GM21381 (cell line): ENCODE measurements around the gene MICALL1.

ENCODE experiments used
- ATAC-seq: cut with Tn5 transposase; IDR thresholded peaks from one replicate; pipeline ENCODE4 v1.9.1; 2021; ENCODE audit warnings: mild to moderate bottlenecking, moderate library complexity; ENCODE audit not compliant: unreplicated experiment

The MICALL1 gene

GRCh38 chr22:37979782-37980181 lies 73.7 kb downstream of the MICALL1 start:
- no peak for ATAC-seq

GRCh38 chr22:37981282-37982011 lies 75.3 kb downstream of the MICALL1 start:
- ATAC-seq = no peak

- ATAC-seq = no peak
These were observed 76.2 kb downstream of the MICALL1 start for GRCh38 chr22:37982151-37982785.

- ATAC-seq = no peak
These were observed 77.1 kb downstream of the MICALL1 start for GRCh38 chr22:37982938-37983859.

DNA sequence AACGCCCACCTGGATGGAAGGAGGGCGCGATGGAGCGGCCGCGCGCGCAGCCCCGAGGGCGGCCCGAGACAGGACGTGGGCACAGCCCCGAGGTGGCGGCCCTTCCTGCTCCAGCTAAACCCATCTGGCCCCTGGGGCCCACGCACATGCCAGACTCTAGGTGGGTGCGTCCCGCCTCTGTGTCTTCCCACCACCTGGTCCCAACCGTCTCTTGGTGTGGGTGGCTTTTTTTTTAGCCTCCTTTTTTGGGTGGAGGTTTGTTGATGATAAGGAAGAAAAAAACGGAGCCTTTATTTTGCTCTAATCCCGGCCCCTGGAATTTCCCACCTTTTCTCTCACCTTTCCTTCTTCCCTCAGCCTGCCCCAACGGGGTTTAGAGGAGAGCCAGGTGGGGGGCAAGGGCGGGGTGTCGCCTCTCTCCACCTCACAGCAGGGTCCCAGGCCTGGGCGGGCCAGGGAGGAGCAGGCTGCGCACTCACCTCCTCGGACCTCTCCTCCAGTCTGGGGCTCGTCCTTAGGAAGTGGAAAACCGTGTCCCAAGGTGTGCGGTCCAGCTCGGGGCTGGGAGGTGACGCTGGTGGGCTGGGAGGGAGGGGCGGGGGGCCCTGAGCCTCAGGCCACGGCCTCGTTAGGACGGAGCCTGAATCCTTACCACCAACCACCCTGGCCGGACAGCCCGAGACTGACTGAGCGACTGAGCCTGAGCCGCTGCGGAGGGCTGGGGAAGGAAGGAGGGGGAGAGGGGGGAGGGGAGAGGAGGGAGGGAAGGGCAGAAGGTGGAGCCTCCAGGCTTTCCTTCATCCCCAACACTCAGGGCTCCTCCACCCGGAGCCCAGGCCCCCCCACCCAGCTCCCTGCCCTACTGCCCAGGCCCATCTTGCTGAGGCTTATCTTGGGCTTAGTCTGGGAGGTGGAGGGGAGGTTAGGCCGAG lies 78.0 kb downstream of the MICALL1 start, which contains the start of gene SOX10:
Gene SOX10, minus strand, starts transcription at position 696 of the 932 bp plus-strand sequence. CDS start 771 bp downstream, outside the sequence.
- no peak for ATAC-seq

DNA sequence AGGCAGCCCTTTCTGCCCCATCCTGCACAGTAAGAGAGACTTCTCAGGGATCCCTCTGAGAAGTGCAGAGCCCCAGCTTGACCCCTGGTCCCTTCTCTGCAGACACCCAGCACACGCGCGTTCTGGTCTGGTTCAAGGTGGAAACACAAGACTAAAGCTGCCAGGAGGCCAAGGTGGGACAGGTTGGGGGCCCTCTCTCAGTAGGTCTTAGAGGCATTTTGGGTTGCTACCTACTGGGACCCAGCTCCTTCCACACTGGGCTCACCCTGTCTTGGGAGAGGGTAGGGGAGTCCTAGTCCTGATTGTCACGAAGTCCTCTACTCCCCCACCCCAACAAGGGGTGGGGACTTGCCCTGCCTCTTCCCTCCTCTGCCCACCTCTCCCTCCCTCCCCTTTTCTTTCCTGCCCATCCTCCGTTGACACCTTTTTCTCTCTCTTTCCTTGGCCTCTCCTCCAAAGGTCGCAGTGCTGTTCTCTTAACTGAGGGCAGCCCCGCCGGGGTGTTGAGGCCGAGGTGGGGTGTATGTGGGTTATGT lies 79.0 kb downstream of the MICALL1 start:
- ATAC-seq = no peak

GRCh38 chr22:37985751-37986281 lies 79.7 kb downstream of the MICALL1 start:
- ATAC-seq = no peak

DNA sequence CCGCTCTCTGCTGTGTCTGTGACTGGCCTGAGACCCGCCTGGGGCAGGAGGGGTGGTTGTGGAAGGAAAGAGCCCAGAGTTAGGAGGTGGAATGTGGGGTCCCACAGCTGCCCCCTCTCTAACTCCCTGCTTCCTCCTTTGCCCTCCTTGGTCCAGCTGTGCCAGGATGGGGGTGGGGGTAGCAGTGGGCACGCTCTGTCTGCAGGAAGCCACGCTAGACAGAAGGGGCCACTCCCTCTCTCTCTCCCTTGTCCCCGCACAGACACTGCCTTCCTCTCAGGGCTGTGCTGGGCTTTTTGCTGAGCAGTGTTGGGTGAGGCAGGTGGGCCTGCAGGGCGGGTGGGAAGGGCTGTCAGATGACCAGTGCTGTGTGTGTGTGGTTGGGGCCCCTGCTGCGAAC lies 80.3 kb downstream of the MICALL1 start:
- no peak for ATAC-seq

DNA sequence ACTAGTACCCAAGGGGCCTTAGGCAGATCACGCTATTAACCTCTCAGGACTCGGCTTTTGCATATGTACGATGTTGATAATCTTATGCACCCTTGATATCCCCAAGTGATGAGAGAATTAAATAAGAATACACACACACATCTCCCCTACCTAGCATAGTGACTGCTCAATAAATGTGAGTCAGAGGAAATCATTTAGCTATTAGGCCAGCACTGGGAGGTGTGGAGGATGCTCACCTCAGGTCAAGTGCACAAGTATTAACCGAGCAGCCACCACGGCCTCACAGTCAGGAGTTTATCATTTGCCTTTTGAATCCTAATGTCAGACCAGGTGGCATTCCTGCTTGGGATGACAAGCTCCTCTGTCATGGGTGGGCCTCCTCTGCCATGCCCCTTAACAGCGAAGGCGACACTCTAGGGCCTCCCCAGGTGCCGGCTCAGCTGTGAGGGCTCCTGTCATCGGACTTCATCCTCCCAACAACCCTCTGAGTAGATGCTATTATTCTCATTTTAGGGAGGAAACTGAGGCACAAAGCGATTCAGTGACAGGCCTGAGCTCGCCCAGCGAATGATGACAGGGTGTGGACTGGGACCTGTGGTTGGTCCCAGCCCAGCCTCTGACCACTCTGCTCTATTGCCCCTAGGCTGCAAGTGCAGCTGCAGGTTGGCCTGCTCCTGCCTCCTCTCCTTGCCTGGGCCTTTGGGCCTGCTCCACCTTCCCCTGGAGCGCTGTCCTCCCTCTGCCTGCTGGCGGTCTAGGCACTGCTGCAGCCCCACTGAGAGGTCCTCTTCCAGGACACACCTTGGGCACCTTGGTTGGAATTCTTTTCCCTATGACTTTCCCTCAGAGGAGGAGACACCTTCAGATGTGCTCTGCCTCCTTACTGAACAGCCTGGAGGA lies 83.3 kb downstream of the MICALL1 start:
- no peak for ATAC-seq

- ATAC-seq = no peak
These were observed 84.2 kb downstream of the MICALL1 start for GRCh38 chr22:37990301-37990700.

DNA sequence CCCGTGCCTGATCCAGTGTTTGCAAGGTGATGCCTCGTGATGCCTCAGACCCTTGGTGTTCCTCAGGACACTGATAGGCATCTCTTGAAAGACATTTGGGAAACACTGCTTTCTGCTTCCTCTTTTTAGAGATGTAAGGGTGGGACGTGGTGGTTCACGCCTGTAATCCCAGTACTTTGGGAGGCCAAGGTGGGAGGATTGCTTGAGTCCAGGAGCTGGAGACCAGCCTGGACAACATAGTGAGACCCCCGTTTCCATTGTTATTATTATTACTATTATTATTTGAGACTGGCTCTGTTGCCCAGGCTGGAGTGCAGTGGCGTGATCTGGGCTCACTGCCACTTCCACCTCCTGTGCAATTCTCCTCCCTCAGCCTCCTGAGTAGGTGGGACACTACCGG lies 84.8 kb downstream of the MICALL1 start:
- ATAC-seq = no peak

DNA sequence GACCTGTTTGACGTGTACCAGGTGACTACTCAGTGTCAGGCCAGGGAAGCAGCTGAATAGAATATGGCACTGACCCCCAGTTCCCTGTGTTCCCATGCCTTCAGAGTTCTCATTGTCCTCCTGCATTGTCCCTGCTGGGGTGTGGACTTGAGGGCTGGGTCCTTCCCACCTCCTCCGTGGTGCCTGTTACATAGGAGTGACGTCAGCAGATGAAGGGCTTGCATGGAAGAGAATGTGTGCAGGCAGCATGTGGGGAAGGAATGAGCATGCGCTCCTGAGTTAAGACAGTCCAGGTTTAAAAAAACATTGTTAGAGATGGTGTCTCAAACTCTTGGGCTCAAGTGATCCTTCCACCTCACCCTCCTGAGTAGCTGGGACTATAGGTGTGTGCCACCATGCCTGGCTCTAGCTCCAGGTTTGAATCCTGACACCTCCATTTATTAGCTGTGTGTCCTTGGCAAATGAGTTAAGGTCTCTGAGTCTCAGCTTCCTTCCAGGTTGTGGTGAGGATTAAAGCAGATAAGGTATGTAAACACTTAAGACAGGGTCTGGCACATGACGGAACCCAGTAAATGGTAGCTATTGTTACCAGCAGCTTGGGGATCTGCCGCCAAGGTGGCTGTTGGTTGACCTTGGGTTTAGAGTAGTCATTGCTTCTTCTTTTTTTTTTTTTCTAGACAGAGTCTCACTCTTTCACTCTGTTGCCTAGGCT lies 85.8 kb downstream of the MICALL1 start:
- ATAC-seq = no peak
